Endodermal cell (in vitro differentiated cells): ENCODE measurements around the gene UPP1. TPM values are rescaled to one million over a fixed set of nuclear protein-coding genes. Genes with fewer than 3 reads are reported as not detected.

Source experiments
- DNase-seq: peaks from one replicate; pipeline ENCODE4 v3.0.0-alpha.2; 2017
- H3K27ac ChIP-seq: 2 replicates; pipeline ENCODE4 v1.5.1; 2013; ENCODE audit warnings: mild to moderate bottlenecking, low read depth, low read length, moderate library complexity
- H3K27me3 ChIP-seq: 2 replicates; pipeline ENCODE4 v1.6.1; 2013; ENCODE audit warnings: mild to moderate bottlenecking, low read length, moderate library complexity; ENCODE audit not compliant: insufficient read depth, control insufficient read depth, poor library complexity, severe bottlenecking
- H3K36me3 ChIP-seq: 2 replicates; pipeline ENCODE4 v1.7.0; 2013; ENCODE audit warnings: mild to moderate bottlenecking, low read length, moderate library complexity; ENCODE audit not compliant: control insufficient read depth, insufficient read depth
- H3K4me1 ChIP-seq: one replicate; pipeline ENCODE4 v1.7.0; 2013; ENCODE audit warnings: low read length; ENCODE audit not compliant: control insufficient read depth, insufficient read depth
- H3K4me3 ChIP-seq: 2 replicates; pipeline ENCODE4 v1.5.1; 2013; ENCODE audit warnings: mild to moderate bottlenecking, low read length, moderate library complexity
- H3K9ac ChIP-seq: 2 replicates; pipeline ENCODE4 v1.6.1; 2013; ENCODE audit warnings: mild to moderate bottlenecking, low read length, moderate library complexity; ENCODE audit not compliant: poor library complexity, severe bottlenecking; ENCODE audit errors: extremely low read depth
- H3K9me3 ChIP-seq: 2 replicates; pipeline ENCODE4 v1.6.1; 2013; ENCODE audit warnings: mild to moderate bottlenecking, low read length, moderate library complexity; ENCODE audit not compliant: control insufficient read depth
- H3K27ac Mint-ChIP-seq: 2 replicates; pipeline ENCODE4 v1.8.0; 2020; ENCODE audit warnings: mixed read lengths
- H3K27me3 Mint-ChIP-seq: 2 replicates; pipeline ENCODE4 v1.8.0; 2021; ENCODE audit warnings: mild to moderate bottlenecking, mixed read lengths; ENCODE audit not compliant: insufficient read depth
- H3K36me3 Mint-ChIP-seq: 2 replicates; pipeline ENCODE4 v1.8.0; 2020; ENCODE audit warnings: low read depth, mixed read lengths
- H3K4me1 Mint-ChIP-seq: 2 replicates; pipeline ENCODE4 v1.8.0; 2020; ENCODE audit warnings: mixed read lengths
- H3K4me3 Mint-ChIP-seq: 2 replicates; pipeline ENCODE4 v1.8.0; 2020; ENCODE audit warnings: mild to moderate bottlenecking, moderate library complexity, mixed read lengths
- H3K9me3 Mint-ChIP-seq: 2 replicates; pipeline ENCODE4 v1.8.0; 2020; ENCODE audit warnings: mild to moderate bottlenecking, mixed read lengths
- CTCF ChIP-seq: fragments of 200-600 bp; sonication (generic); conservative IDR thresholded peaks from 2 replicates; pipeline ENCODE4 v1.5.0; 2021; ENCODE audit warnings: antibody characterized with exemption, mild to moderate bottlenecking
- WGBS, 2 experiments: methylation state at CpG; one replicate each; pipeline versions ENCODE4 v1.1.5 to v1.1.7; 2013; ENCODE audit warnings: missing lambda C conversion rate in 2 of 2, mixed read lengths in 1 of 2; ENCODE audit not compliant: insufficient coverage in 1 of 2, insufficient read length in 1 of 2; 5-methylcytosine and 5-hydroxymethylcytosine counted together
- total RNA-seq, 2 donors: library from RNA; stranded (reverse); fragmentation: NEBNext Ultra II Directional in 1 of 2; extraction: Animal tissue kit (Norgen Biotek cat#: 25700) in 1 of 2; gene quantifications; 2 replicates in 1 of 2; 3 replicates in 1 of 2; pipeline ENCODE4 v1.2.1, GENCODE V29; 2021

Gene UPP1
- total RNA-seq, 2 donors from 2014 or later, result 40.5 to 46.3 TPM

DNA sequence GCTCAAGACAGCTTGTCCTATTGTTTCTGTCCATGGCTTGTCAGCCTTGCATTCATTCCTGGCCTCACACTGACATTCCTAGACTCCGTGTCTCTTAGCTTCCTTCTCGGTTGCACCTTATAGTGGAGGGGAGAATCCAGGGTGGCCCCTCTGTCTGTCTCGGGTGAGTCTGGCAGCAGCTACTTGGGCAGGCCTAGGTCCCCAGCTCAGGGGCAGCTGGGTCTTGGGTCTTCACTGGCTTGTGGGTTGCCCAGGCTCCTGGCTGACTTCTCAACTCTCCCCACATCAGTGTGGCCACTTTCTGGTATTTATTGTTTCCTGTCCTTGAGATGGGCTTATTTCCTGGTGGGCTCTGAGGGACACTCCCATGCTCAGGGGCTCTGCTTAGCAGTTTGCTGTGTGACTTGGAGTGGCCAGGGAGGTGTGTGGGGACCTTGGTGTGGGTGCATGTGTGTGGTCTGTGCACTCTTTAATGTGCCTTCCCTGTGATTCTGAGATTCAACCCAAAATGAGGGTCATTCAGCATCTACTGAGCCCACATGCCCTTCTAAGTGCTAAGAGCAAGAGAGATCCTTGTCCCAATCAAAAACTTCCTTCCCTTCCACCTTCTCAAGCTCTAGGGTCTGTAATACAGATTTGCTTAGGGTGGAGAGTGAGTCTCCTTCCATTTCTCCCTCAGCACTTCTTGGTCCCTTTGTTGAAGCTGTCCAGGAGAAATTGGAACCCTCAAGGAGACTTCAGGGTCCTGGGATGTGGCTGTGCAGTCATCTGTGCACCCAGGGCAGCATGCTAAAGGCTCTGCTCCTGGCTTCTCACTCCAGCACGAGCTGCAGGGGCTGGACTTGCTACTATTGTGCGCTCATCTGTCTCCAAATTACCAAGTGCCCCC lies 20.1 kb downstream of the UPP1 start:
- Mint-ChIP-seq H3K36me3 (peaks cover 42% of the 10 kb centered on the region), H3K27ac (no peak overlapping the region), H3K4me1 (peaks cover 11% of the 10 kb centered on the region), H3K27me3 (no peaks in the 10 kb centered on the region), H3K4me3 (no peak overlapping the region), H3K9me3 (no peaks in the 10 kb centered on the region)
- no peak for TF ChIP-seq CTCF
- no peaks in the 10 kb centered on the region for H3K4me1 ChIP-seq
- no peaks in the 10 kb centered on the region for H3K27me3 ChIP-seq
- no peak for DNase-seq
- H3K27ac ChIP-seq, result no peak overlapping the region
- peaks cover 50% of the 10 kb centered on the region for H3K36me3 ChIP-seq
- H3K9me3 ChIP-seq, result no peaks in the 10 kb centered on the region
- H3K4me3 ChIP-seq, result no peak overlapping the region
- WGBS, 2 experiments, result 88 to 92% methylated on average over 2 to 5 of the region's 5 CpGs
- H3K9ac ChIP-seq, result no peak overlapping the region

DNA sequence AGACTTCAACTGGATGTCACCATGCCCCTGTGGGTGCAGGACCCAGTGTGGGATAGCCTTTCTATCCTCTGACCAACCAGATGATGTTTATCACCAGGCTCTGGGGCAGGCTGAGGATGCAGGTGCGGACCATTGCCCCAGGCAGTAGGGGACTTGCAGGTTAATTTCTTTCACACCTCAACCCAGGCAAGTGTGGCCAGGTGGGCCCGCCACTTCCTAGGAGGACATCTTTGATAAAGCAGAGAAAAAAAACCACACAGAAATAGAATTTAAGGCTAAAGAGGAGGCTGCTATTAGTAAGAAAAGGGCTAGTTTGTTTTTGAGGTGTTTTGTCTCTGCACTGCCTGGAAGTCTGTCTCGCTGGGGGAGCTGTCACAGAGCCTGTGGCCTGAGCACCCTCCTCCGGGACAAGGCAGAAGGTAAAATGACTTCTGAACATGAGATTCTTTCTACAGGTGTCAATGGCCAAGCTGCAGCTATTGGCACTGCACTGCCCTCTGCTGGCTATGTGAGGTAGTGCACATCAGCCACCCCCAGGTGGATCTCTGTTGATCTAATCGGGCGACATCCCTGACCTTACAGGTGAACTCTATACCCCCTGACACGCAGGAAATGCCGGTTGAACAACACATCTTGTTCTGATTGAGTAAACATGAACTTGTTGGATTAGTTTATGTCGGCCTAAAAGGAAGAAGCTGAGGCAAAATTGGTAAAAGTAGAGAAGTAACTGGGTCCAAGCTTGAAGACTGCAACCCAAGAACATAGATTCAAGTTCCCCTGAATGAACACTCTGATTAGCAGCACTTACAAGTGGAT lies 21.0 kb downstream of the UPP1 start:
- Histone ChIP-seq H3K27me3 (no peaks in the 10 kb centered on the region), H3K9me3 (no peaks in the 10 kb centered on the region), H3K4me1 (no peaks in the 10 kb centered on the region), H3K36me3 (peaks cover 42% of the 10 kb centered on the region), H3K9ac (no peak overlapping the region), H3K27ac (no peak overlapping the region), H3K4me3 (no peak overlapping the region)
- 37 to 38% methylated on average over 4 to 9 of the region's 9 CpGs for WGBS, 2 experiments
- Mint-ChIP-seq H3K36me3 (peaks cover 33% of the 10 kb centered on the region), H3K4me1 (peaks cover 11% of the 10 kb centered on the region), H3K4me3 (no peak overlapping the region), H3K9me3 (no peaks in the 10 kb centered on the region), H3K27me3 (peaks cover 3% of the 10 kb centered on the region), H3K27ac (no peak overlapping the region)
- TF ChIP-seq CTCF, result peak; percentile 99
- peak; percentile 96 for DNase-seq

GRCh38 chr7:48110868-48111267 lies 21.8 kb downstream of the UPP1 start:
- Mint-ChIP-seq H3K36me3 (peaks cover 25% of the 10 kb centered on the region), H3K4me3 (no peak overlapping the region)
- TF ChIP-seq CTCF, result no peak

More at GRCh38 chr7:48110868-48111267, 21.8 kb downstream of the UPP1 start:
- Histone ChIP-seq H3K36me3 (peaks cover 33% of the 10 kb centered on the region), H3K4me3 (no peak overlapping the region), H3K9ac (no peak overlapping the region), H3K27ac (no peak overlapping the region), H3K27me3 (no peaks in the 10 kb centered on the region), H3K4me1 (no peaks in the 10 kb centered on the region), H3K9me3 (no peaks in the 10 kb centered on the region)
- H3K27ac Mint-ChIP-seq, result no peak overlapping the region
- 91 to 92% methylated on average over 3 to 4 of the region's 4 CpGs for WGBS, 2 experiments
- H3K9me3 Mint-ChIP-seq, result no peaks in the 10 kb centered on the region
- no peak for DNase-seq
- peaks cover 3% of the 10 kb centered on the region for H3K27me3 Mint-ChIP-seq
- peaks cover 11% of the 10 kb centered on the region for H3K4me1 Mint-ChIP-seq
